DND-41 (cell line): ENCODE data around the gene PTPRE.

Experiments used
- ATAC-seq: fragments of 200-7000 bp; cut with Tn5 transposase; 3 replicates; pipeline ENCODE4 v1.9.1; 2021; ENCODE audit warnings: low read depth; ENCODE audit not compliant: insufficient read depth
- DNase-seq: peaks from one replicate; pipeline ENCODE4 v3.0.0-alpha.2; 2020
- H2AFZ ChIP-seq: 2 replicates; pipeline ENCODE4 v1.6.0; 2012; ENCODE audit warnings: low read depth, low read length
- H3K27ac ChIP-seq: 2 replicates; pipeline ENCODE4 v1.5.1; 2012; ENCODE audit warnings: low read length, inconsistent platforms
- H3K27me3 ChIP-seq: fragments of 200-600 bp; sonication (generic); 2 replicates; pipeline ENCODE4 v1.6.0; 2012; ENCODE audit warnings: low read length, mild to moderate bottlenecking, inconsistent platforms; ENCODE audit not compliant: insufficient read depth, poor library complexity
- H3K36me3 ChIP-seq: 2 replicates; pipeline ENCODE4 v1.5.1; 2012; ENCODE audit warnings: low read length, inconsistent platforms; ENCODE audit not compliant: insufficient read depth
- H3K4me1 ChIP-seq: 2 replicates; pipeline ENCODE4 v1.5.1; 2012; ENCODE audit warnings: mild to moderate bottlenecking, low read length; ENCODE audit not compliant: insufficient read depth
- H3K4me2 ChIP-seq: 2 replicates; pipeline ENCODE4 v1.6.0; 2012; ENCODE audit warnings: mild to moderate bottlenecking, moderate library complexity, low read length, inconsistent platforms; ENCODE audit not compliant: insufficient read depth
- H3K4me3 ChIP-seq, 2 experiments: fragments of 200-600 bp in 1 of 2; shearing (Covaris generic) in 1 of 2; 2 replicates each; pipeline ENCODE4 v1.5.1; 2012 to 2016; ENCODE audit warnings: inconsistent platforms in 2 of 2, low read length in 2 of 2, mild to moderate bottlenecking in 2 of 2, low read depth in 1 of 2, moderate library complexity in 1 of 2
- H3K79me2 ChIP-seq: 2 replicates; pipeline ENCODE4 v1.6.0; 2012; ENCODE audit warnings: low read length, inconsistent platforms; ENCODE audit not compliant: insufficient read depth
- H3K9ac ChIP-seq: 2 replicates; pipeline ENCODE4 v1.6.0; 2012; ENCODE audit warnings: low read depth, mild to moderate bottlenecking, inconsistent platforms, low read length, moderate library complexity
- H3K9me3 ChIP-seq: 2 replicates; pipeline ENCODE4 v1.5.1; 2012; ENCODE audit warnings: low read length, moderate library complexity, mild to moderate bottlenecking, inconsistent platforms; ENCODE audit not compliant: insufficient read depth, severe bottlenecking
- H4K20me1 ChIP-seq: 2 replicates; pipeline ENCODE4 v1.6.0; 2012; ENCODE audit warnings: low read length; ENCODE audit not compliant: insufficient read depth
- EZH2 ChIP-seq: IDR thresholded peaks from 3 replicates; pipeline ENCODE4 v1.6.1; 2012; ENCODE audit warnings: borderline replicate concordance, low read depth, mild to moderate bottlenecking, moderate library complexity, low read length, inconsistent platforms; ENCODE audit not compliant: severe bottlenecking
- TF ChIP-seq, protein P1 (sequence below): IDR thresholded peaks from 2 replicates; pipeline ENCODE4 v1.5.1; 2012; ENCODE audit warnings: borderline replicate concordance, low read length, moderate library complexity, mild to moderate bottlenecking; ENCODE audit not compliant: poor library complexity, severe bottlenecking; ENCODE audit errors: extremely low read depth

Gene PTPRE

GRCh38 chr10:127983344-127984100 is 76.6 kb downstream of the PTPRE start:
- DNase-seq: no peak
- Histone ChIP-seq H3K4me2 (no peak overlapping the region), H3K4me3 (no peak overlapping the region), H3K36me3 (no peaks in the 10 kb centered on the region), H4K20me1 (no peaks in the 10 kb centered on the region), H3K27me3 (no peaks in the 10 kb centered on the region), H3K4me1 (no peaks in the 10 kb centered on the region), H3K79me2 (no peaks in the 10 kb centered on the region), H2AFZ (no peak overlapping the region), H3K9me3 (no peaks in the 10 kb centered on the region), H3K9ac (no peak overlapping the region), H3K27ac (no peak overlapping the region)
- no peak for ATAC-seq
- no peak for TF ChIP-seq EZH2
- TF ChIP-seq, protein P1, sequence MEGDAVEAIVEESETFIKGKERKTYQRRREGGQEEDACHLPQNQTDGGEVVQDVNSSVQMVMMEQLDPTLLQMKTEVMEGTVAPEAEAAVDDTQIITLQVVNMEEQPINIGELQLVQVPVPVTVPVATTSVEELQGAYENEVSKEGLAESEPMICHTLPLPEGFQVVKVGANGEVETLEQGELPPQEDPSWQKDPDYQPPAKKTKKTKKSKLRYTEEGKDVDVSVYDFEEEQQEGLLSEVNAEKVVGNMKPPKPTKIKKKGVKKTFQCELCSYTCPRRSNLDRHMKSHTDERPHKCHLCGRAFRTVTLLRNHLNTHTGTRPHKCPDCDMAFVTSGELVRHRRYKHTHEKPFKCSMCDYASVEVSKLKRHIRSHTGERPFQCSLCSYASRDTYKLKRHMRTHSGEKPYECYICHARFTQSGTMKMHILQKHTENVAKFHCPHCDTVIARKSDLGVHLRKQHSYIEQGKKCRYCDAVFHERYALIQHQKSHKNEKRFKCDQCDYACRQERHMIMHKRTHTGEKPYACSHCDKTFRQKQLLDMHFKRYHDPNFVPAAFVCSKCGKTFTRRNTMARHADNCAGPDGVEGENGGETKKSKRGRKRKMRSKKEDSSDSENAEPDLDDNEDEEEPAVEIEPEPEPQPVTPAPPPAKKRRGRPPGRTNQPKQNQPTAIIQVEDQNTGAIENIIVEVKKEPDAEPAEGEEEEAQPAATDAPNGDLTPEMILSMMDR: no peak

DNA sequence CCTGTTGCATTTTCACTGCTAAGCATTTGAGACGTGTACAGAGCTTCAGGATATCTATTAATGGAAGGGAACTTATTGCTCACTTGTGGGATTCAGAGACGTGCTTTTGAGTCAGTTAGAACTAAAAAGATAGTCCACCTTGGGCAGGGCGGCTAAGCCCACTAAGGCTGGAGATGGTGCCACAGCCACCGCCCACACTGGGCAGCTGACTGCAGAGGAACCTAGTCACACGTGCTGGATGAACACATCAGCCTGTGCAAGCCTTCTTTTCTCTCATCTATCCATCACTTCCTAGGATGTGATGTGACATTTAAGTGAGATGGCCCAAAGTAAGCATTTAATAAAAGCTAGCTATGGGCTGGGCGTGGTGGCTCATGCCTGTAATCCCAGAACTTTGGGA is 78.0 kb downstream of the PTPRE start:
- Histone ChIP-seq H3K9ac (no peak overlapping the region), H4K20me1 (no peaks in the 10 kb centered on the region), H3K27me3 (no peaks in the 10 kb centered on the region), H3K4me2 (no peak overlapping the region), H3K27ac (no peak overlapping the region), H3K9me3 (no peaks in the 10 kb centered on the region), H3K4me1 (no peaks in the 10 kb centered on the region), H2AFZ (no peak overlapping the region), H3K79me2 (no peaks in the 10 kb centered on the region), H3K4me3 (no peak overlapping the region), H3K36me3 (no peaks in the 10 kb centered on the region)
- ATAC-seq: no peak
- TF ChIP-seq EZH2: no peak
- TF ChIP-seq, protein P1: no peak
- no peak for DNase-seq

DNA sequence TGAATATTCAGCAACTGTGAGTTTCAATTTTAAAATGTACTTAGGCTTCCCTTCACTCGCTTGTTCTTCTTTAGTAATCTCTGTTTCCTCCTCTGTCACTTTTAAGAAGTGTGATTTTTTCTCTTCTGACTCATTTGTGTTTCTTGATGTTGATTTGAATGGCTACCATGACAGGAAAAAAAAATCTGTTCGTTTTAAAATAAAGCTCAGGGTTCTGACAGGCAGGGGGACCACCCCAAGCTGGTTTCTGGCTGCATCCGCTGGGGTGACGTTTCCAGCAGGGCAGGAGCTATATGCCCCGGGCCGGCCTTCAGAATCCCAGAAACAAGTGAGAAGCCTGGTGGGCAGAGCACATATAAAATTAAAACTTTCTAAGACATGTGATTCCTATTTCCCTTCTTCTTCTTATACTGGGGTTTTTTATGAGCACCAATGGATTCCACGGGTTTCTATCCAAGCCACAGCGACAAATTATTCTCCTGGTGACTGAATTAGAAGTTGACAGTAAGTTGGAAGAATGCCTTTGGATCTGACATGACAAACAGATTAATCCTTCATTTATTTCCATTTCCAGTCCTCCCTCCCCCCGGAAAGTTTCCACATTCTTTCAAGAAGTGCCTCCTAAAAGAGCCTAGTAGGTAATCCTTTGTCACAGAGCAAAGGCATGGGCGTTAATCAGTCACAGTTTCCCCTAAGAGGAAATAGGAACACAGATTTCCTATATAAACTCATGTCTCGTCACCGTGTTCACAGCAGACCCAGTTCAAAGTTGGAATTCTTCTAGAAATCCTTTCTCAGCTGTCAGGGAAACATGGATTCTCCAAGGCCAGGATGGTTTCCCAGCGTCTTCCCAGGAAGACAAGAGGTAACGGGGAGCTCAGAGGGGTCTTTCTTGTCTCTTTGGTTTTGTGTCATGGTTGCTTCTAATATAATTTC is 79.9 kb downstream of the PTPRE start:
- TF ChIP-seq, protein P1: no peak
- no peak for TF ChIP-seq EZH2
- H3K9ac ChIP-seq: no peak overlapping the region
- no peak overlapping the region for H3K4me2 ChIP-seq
- H4K20me1 ChIP-seq: no peaks in the 10 kb centered on the region
- H3K9me3 ChIP-seq: no peaks in the 10 kb centered on the region
- no peaks in the 10 kb centered on the region for H3K79me2 ChIP-seq
- DNase-seq (no peak), ATAC-seq (no peak)
- no peak overlapping the region for H3K27ac ChIP-seq
- H3K4me3 ChIP-seq: no peak overlapping the region
- H3K27me3 ChIP-seq: peaks cover 3% of the 10 kb centered on the region
- no peaks in the 10 kb centered on the region for H3K4me1 ChIP-seq
- H2AFZ ChIP-seq: no peak overlapping the region
- no peaks in the 10 kb centered on the region for H3K36me3 ChIP-seq
